ENCODE results near the gene CYP20A1.
"Not testable (repeated sequence)": the region's sequence is repeated elsewhere in the genome, so short reads cannot be mapped to it uniquely, and the experiment has no call there.

The CYP20A1 gene

DNA sequence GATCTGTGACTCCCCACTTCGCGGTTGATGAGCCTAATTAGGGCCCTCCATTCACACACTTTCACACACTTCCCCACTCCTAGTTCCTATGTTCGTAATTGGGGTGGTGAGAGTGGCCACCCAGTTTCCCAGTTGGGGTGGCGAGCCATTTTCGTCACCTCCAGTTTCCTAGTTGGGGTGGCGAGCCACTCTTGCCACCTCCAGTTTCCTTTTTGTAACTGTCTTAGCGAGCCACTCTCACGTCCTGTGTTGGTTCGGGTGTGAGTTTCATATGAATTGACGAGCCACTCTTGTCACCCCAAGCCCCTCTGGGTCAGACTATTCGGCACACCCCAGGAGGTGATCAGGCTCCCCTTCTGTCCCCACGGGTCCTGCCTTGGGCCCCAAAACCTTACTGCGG lies 14.0 kb downstream of the CYP20A1 start:
- no peak overlapping the region for H3K27ac ChIP-seq
- TF ChIP-seq, protein P1, sequence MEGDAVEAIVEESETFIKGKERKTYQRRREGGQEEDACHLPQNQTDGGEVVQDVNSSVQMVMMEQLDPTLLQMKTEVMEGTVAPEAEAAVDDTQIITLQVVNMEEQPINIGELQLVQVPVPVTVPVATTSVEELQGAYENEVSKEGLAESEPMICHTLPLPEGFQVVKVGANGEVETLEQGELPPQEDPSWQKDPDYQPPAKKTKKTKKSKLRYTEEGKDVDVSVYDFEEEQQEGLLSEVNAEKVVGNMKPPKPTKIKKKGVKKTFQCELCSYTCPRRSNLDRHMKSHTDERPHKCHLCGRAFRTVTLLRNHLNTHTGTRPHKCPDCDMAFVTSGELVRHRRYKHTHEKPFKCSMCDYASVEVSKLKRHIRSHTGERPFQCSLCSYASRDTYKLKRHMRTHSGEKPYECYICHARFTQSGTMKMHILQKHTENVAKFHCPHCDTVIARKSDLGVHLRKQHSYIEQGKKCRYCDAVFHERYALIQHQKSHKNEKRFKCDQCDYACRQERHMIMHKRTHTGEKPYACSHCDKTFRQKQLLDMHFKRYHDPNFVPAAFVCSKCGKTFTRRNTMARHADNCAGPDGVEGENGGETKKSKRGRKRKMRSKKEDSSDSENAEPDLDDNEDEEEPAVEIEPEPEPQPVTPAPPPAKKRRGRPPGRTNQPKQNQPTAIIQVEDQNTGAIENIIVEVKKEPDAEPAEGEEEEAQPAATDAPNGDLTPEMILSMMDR (conservative IDR thresholded peaks at IDR 0.05) = no peak
- TF ChIP-seq ZFX (IDR thresholded peaks at IDR 0.05) = no peak

DNA sequence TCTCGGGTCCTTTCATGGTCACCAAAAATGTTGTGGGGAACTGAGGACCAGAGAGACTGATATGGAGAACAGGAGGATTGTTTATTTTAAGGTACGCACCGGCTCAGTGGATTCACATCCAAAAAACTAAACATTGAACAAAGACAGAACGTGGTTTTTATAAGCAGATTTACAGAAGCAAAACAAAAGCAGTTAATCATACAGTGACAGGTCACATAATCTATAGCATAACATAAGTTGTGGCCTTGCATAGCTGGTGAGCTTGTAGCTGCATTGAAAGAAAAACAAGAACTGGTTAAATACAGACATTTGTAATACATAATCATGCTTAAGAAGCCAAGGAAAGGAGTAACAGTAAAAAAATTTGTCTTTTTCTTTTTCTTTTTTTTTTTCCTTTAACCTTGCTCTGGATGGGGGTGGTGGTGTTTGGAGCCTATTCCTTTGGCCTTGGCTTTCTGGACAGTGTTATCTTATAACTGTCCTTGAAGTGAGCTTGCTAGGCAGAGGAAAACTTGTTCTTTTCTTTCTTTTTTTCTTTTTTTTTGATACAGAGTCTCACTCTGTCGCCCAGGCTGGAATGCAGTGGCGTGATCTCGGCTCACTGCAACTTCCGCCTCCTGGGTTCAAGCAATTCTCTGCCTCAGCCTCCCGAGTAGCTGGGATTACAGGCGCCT lies 14.7 kb downstream of the CYP20A1 start:
- H3K27ac ChIP-seq = not testable (repeated sequence)

DNA sequence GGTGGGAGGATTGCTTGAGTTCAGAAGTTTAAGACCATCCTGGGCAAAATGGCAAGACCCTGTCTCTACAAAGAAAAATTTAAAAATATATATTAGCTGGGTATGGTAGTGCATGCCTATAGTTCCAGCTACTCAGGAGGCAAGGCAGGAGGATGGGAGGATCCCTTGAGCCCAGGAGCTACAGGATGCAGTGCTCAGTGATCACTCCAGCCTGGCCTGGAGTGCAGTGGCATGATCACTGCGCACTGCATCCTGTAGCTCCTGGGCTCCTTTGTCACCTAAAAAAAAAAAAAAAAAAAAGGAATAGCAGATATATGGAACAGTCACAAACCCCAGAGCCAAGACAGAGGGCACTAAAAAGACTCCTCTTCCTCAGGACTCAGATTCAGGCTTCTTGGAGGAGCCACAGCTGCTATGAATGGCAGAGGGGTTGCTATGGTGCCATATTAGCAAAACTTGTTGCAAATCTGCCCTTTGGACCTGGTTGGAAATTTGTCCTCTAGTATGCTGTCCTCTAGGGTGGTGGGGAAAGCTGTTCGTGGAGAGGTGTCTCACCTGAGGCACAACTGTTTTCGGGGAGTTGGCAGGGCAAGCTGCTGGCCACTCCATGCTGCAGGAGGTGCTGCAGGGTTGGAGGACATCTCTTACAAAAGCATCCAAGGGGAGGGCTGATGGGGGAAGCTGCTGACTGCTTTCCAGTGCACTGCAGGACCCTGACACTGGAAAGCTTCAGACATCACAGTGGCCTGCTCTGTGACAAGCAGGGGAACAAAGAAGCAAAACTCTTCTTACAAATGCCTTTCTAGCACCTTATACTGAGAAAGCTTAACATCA lies 22.7 kb downstream of the CYP20A1 start:
- no peak for TF ChIP-seq ZFX (IDR thresholded peaks at IDR 0.05)
- TF ChIP-seq, protein P1 (conservative IDR thresholded peaks at IDR 0.05) = no peak
- H3K27ac ChIP-seq = no peak overlapping the region

DNA sequence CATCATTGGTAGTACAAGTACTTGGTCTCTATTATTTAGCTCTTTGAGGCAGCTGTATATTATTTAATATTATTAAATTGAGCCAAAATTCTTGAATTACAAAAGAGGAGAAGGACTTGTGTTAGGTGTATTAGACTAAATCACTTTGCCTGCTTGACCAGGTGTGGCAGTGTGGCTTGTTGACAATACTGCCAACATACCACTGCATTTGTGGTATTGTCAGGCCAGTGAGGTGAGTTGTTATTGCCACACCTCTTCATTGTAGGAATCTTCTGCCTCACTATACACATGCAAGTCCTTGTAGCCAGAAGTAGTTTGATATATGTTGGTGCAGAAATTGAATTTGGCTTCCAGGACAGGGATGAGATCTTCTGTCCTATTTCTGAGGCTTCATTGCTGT lies 40.5 kb downstream of the CYP20A1 start:
- H3K27ac ChIP-seq = no peak overlapping the region
- TF ChIP-seq, protein P1 (conservative IDR thresholded peaks at IDR 0.05) = no peak
- TF ChIP-seq ZFX (IDR thresholded peaks at IDR 0.05) = no peak

DNA sequence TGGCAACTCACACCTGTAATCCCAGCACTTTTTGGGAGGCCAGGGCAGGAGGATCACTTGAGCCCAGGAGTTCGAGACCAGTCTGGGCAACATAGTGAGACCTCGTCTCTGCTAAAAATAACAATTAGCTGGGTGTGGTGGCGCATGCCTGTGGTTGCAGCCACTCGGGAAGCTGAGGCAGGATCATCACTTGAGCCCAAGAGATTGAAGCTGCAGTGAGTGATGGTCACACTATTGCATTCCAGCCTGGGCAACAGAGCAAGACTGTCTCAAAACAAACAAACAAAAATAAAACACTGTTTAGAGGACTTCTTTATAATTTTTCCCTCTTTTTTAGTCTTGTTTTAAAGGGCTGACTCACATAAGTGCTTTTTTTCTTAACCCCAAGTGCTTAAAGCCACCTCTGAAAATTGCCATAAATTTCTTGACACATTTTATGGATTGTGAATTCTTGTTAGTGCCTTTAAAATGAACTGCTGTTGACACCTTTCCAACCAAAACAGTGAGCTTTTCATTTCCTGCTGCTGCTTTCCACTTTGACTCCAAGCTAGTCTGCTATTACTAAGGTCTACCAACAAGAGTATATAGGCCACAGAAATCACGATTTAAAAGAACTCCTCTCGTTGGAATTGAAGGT lies 41.7 kb downstream of the CYP20A1 start:
- no peak overlapping the region for H3K27ac ChIP-seq

DNA sequence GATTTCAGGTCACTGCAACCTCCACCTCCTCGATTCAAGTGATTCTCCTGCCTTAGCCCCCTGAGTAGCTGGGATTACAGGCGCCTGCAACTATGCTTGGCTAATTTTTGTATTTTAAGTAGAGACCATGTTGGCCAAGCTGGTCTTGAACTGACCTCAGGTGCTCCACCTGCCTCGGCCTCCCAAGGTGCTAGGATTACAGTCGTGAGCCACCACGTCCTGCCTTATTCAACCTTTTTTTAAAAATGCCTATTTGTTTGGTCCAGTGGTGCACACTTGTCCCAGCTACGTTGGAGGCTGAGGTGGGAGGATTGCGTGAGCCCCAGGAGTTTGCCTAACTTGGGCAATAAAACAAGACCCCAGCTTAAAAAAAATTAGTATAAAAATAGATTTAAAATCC lies 43.3 kb downstream of the CYP20A1 start:
- TF ChIP-seq, protein P1 (conservative IDR thresholded peaks at IDR 0.05) = no peak
- TF ChIP-seq ZFX (IDR thresholded peaks at IDR 0.05) = no peak
- no peak overlapping the region for H3K27ac ChIP-seq

More for the DNA sequence above, 41.7 kb downstream of the CYP20A1 start:
- TF ChIP-seq, protein P1 (conservative IDR thresholded peaks at IDR 0.05) = no peak
- no peak for TF ChIP-seq ZFX (IDR thresholded peaks at IDR 0.05)

DNA sequence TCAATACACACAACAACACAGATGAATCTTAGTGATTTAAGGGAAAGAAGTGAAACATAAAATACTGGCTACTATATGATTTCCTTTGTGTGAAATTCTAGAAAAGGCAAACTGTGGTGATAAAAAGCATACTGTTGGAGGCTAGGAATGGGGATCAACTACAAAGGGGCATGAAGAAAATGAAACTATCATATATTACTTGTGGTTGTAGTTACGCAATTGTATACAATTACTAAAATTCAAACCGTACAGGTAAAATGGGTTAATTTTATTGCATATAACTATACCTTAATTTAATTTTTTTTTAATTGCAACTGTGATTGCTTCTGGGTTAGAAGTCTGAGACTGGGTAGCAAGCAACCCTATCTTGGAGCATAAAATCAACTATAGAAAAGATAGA lies 47.7 kb downstream of the CYP20A1 start:
- TF ChIP-seq, protein P1 (conservative IDR thresholded peaks at IDR 0.05) = no peak
- TF ChIP-seq ZFX (IDR thresholded peaks at IDR 0.05) = no peak
- no peak overlapping the region for H3K27ac ChIP-seq
